SK-N-MC (cell line): Measurements from ENCODE around the gene PLEKHG2.

Source experiments
- DNase-seq: peaks from one replicate; pipeline ENCODE4 v3.0.0-alpha.2; 2011; ENCODE audit warnings: low read depth, low spot score
- H3K27ac ChIP-seq: fragments of 200-600 bp; sonication (generic); 2 replicates; pipeline ENCODE4 v1.5.1; 2016; ENCODE audit warnings: mixed run types
- H3K36me3 ChIP-seq: fragments of 200-600 bp; sonication (generic); 2 replicates; pipeline ENCODE4 v1.6.1; 2017; ENCODE audit warnings: antibody characterized with exemption, low read length, mixed read lengths; ENCODE audit not compliant: insufficient read depth
- H3K4me3 ChIP-seq: fragments of 200-600 bp; sonication (generic); 2 replicates; pipeline ENCODE4 v1.5.1; 2016
- H3K9ac ChIP-seq: fragments of 200-600 bp; sonication (generic); 2 replicates; pipeline ENCODE4 v1.8.0; 2017; ENCODE audit warnings: mixed run types, mixed read lengths; ENCODE audit not compliant: insufficient read length
- H3K9me3 ChIP-seq: fragments of 200-600 bp; sonication (generic); 2 replicates; pipeline ENCODE4 v1.6.1; 2017; ENCODE audit warnings: low read depth, mild to moderate bottlenecking, antibody characterized with exemption, low read length, moderate library complexity, mixed read lengths
- EZH2 ChIP-seq: fragments of 200-600 bp; sonication (generic); IDR thresholded peaks from one replicate; pipeline ENCODE4 v1.6.1; 2017; ENCODE audit warnings: antibody characterized with exemption
- FOXP2 ChIP-seq: optimal IDR thresholded peaks from 2 replicates; pipeline ENCODE3; 2011; ENCODE audit warnings: mild to moderate bottlenecking, moderate library complexity; ENCODE audit not compliant: insufficient read depth; ENCODE audit errors: extremely low read length, control extremely low read depth
- POLR2AphosphoS5 ChIP-seq: IDR thresholded peaks from 2 replicates; pipeline ENCODE4 v1.6.1; 2012; ENCODE audit warnings: mild to moderate bottlenecking, low read depth, low read length, borderline replicate concordance

The PLEKHG2 gene

GRCh38 chr19:39467941-39468340 lies 55.5 kb downstream of the PLEKHG2 start:
- Histone ChIP-seq H3K27ac (no peak overlapping the region), H3K36me3 (peaks cover 83% of the 10 kb centered on the region), H3K9ac (no peak overlapping the region), H3K4me3 (no peak overlapping the region), H3K9me3 (no peaks in the 10 kb centered on the region)
- no peak for TF ChIP-seq POLR2AphosphoS5
- no peak for TF ChIP-seq EZH2
- TF ChIP-seq FOXP2 = no peak
- DNase-seq = no peak

GRCh38 chr19:39469036-39469435 lies 56.6 kb downstream of the PLEKHG2 start:
- no peak for DNase-seq

GRCh38 chr19:39469567-39469966 lies 57.1 kb downstream of the PLEKHG2 start:
- H3K27ac ChIP-seq = no peak overlapping the region
- H3K36me3 ChIP-seq = peaks cover 92% of the 10 kb centered on the region
- no peaks in the 10 kb centered on the region for H3K9me3 ChIP-seq
- TF ChIP-seq EZH2 (no peak), FOXP2 (no peak), POLR2AphosphoS5 (no peak)
- no peak overlapping the region for H3K9ac ChIP-seq
- H3K4me3 ChIP-seq = no peak overlapping the region
- no peak for DNase-seq

More at GRCh38 chr19:39469036-39469435, 56.6 kb downstream of the PLEKHG2 start:
- TF ChIP-seq EZH2 = no peak
- TF ChIP-seq FOXP2 = no peak
- no peak for TF ChIP-seq POLR2AphosphoS5
- Histone ChIP-seq H3K4me3 (no peak overlapping the region), H3K36me3 (peaks cover 89% of the 10 kb centered on the region), H3K9ac (no peak overlapping the region), H3K9me3 (no peaks in the 10 kb centered on the region), H3K27ac (no peak overlapping the region)

- Histone ChIP-seq H3K36me3 (peaks cover 89% of the 10 kb centered on the region), H3K27ac (no peak overlapping the region), H3K9me3 (no peaks in the 10 kb centered on the region), H3K4me3 (no peak overlapping the region), H3K9ac (no peak overlapping the region)
- no peak for DNase-seq
- TF ChIP-seq FOXP2 (no peak), EZH2 (no peak), POLR2AphosphoS5 (no peak)
Observed at GRCh38 chr19:39470724-39471339, 58.4 kb downstream of the PLEKHG2 start.

- Histone ChIP-seq H3K4me3 (no peak overlapping the region), H3K9ac (no peak overlapping the region), H3K36me3 (peaks cover 86% of the 10 kb centered on the region), H3K27ac (no peak overlapping the region), H3K9me3 (no peaks in the 10 kb centered on the region)
- TF ChIP-seq FOXP2 (no peak), EZH2 (no peak), POLR2AphosphoS5 (no peak)
- DNase-seq = no peak
Observed at GRCh38 chr19:39471756-39472536, 59.5 kb downstream of the PLEKHG2 start.

- Histone ChIP-seq H3K4me3 (no peak overlapping the region), H3K36me3 (peaks cover 80% of the 10 kb centered on the region), H3K27ac (no peak overlapping the region), H3K9ac (no peak overlapping the region), H3K9me3 (no peaks in the 10 kb centered on the region)
- no peak for DNase-seq
- TF ChIP-seq POLR2AphosphoS5 (no peak), FOXP2 (no peak), EZH2 (no peak)
Observed at GRCh38 chr19:39472746-39473442, 60.4 kb downstream of the PLEKHG2 start.

- no peaks in the 10 kb centered on the region for H3K9me3 ChIP-seq
- H3K27ac ChIP-seq = no peak overlapping the region
- peaks cover 74% of the 10 kb centered on the region for H3K36me3 ChIP-seq
- DNase-seq = no peak
- H3K9ac ChIP-seq = no peak overlapping the region
- TF ChIP-seq EZH2 (no peak), FOXP2 (no peak), POLR2AphosphoS5 (no peak)
- H3K4me3 ChIP-seq = no peak overlapping the region
Observed at GRCh38 chr19:39473443-39473960, 61.0 kb downstream of the PLEKHG2 start.

GRCh38 chr19:39474139-39474620 lies 61.7 kb downstream of the PLEKHG2 start:
- no peaks in the 10 kb centered on the region for H3K9me3 ChIP-seq
- H3K9ac ChIP-seq = no peak overlapping the region
- TF ChIP-seq POLR2AphosphoS5 = no peak
- no peak for TF ChIP-seq FOXP2
- TF ChIP-seq EZH2 = no peak
- H3K36me3 ChIP-seq = peaks cover 67% of the 10 kb centered on the region
- no peak for DNase-seq
- H3K27ac ChIP-seq = no peak overlapping the region
- no peak overlapping the region for H3K4me3 ChIP-seq
